Myocyte (in vitro differentiated cells): ENCODE measurements around the gene NID2. TPM values are rescaled to one million over a fixed set of nuclear protein-coding genes. Genes with fewer than 3 reads are reported as not detected.

Experiments used
- DNase-seq: peaks from one replicate; pipeline ENCODE4 v3.0.0-alpha.2; 2012; ENCODE audit warnings: low read depth
- total RNA-seq: library from RNA; depleted of rRNA; stranded (reverse); fragments of >200 nt; gene quantifications from 2 replicates; pipeline ENCODE4 v1.2.3, GENCODE V29; 2014

The NID2 gene
- total RNA-seq, 1 donor from 2014 or later, result 29.7 TPM

- no peak for DNase-seq
Measured at GRCh38 chr14:52003324-52003723, 65.5 kb downstream of the NID2 start.

- DNase-seq, result no peak
Measured at GRCh38 chr14:52002542-52002941, 66.3 kb downstream of the NID2 start.

- no peak for DNase-seq
Measured at GRCh38 chr14:52000696-52001095, 68.2 kb downstream of the NID2 start.

GRCh38 chr14:52000019-52000582, 68.8 kb downstream of the NID2 start:
- no peak for DNase-seq

GRCh38 chr14:51999084-51999483, 69.8 kb downstream of the NID2 start:
- no peak for DNase-seq

- no peak for DNase-seq
Measured at GRCh38 chr14:51998348-51998747, 70.5 kb downstream of the NID2 start.

- DNase-seq, result peak; percentile 57
Measured at GRCh38 chr14:51996148-51996746, 72.6 kb downstream of the NID2 start.

GRCh38 chr14:51993285-51993920, 75.5 kb downstream of the NID2 start:
- DNase-seq, result no peak

- no peak for DNase-seq
Measured at GRCh38 chr14:51990488-51990887, 78.4 kb downstream of the NID2 start.

GRCh38 chr14:51989293-51990234, 79.3 kb downstream of the NID2 start, which contains the start of gene RTRAF:
Gene RTRAF, plus strand, starts transcription at chr14:51989546. Its CDS starts 94 bp downstream, at chr14:51989640.
- peak; percentile 92 for DNase-seq

GRCh38 chr14:51988221-51988620, 80.6 kb downstream of the NID2 start:
- DNase-seq, result no peak

- no peak for DNase-seq
Measured at GRCh38 chr14:51981218-51981854, 87.5 kb downstream of the NID2 start.

GRCh38 chr14:51979088-51979709, 89.7 kb downstream of the NID2 start:
- peak; percentile 87 for DNase-seq

- DNase-seq, result no peak
Measured at GRCh38 chr14:51978681-51979085, 90.2 kb downstream of the NID2 start.

- DNase-seq, result no peak
Measured at GRCh38 chr14:51977075-51977474, 91.8 kb downstream of the NID2 start.

- DNase-seq, result no peak
Measured at GRCh38 chr14:51972566-51972965, 96.3 kb downstream of the NID2 start.

GRCh38 chr14:51969852-51970540, 98.9 kb downstream of the NID2 start:
- DNase-seq, result no peak

- DNase-seq, result peak; percentile 33
Measured at GRCh38 chr14:51967521-51967920, 101.3 kb downstream of the NID2 start.

- DNase-seq, result no peak
Measured at GRCh38 chr14:51963286-51963685, 105.6 kb downstream of the NID2 start.

GRCh38 chr14:51962711-51963110, 106.1 kb downstream of the NID2 start:
- no peak for DNase-seq
